Suprapubic skin (tissue), 3 donors: Measurements from ENCODE around the gene PATL2.

Experiments
- CTCF ChIP-seq, 2 donors: fragments of 200-600 bp in 1 of 2; fragments of 450-650 bp in 1 of 2; sonication (generic) in 1 of 2; IDR thresholded peaks; one replicate each; pipeline ENCODE4 v1.5.1; 2016 to 2019; ENCODE audit warnings: antibody characterized with exemption in 2 of 2, mild to moderate bottlenecking in 1 of 2, moderate library complexity in 1 of 2
- EP300 ChIP-seq: sonication (generic); formaldehyde crosslinking; IDR thresholded peaks from one replicate; pipeline ENCODE4 v1.6.1; 2017; ENCODE audit warnings: antibody characterized with exemption

DNA sequence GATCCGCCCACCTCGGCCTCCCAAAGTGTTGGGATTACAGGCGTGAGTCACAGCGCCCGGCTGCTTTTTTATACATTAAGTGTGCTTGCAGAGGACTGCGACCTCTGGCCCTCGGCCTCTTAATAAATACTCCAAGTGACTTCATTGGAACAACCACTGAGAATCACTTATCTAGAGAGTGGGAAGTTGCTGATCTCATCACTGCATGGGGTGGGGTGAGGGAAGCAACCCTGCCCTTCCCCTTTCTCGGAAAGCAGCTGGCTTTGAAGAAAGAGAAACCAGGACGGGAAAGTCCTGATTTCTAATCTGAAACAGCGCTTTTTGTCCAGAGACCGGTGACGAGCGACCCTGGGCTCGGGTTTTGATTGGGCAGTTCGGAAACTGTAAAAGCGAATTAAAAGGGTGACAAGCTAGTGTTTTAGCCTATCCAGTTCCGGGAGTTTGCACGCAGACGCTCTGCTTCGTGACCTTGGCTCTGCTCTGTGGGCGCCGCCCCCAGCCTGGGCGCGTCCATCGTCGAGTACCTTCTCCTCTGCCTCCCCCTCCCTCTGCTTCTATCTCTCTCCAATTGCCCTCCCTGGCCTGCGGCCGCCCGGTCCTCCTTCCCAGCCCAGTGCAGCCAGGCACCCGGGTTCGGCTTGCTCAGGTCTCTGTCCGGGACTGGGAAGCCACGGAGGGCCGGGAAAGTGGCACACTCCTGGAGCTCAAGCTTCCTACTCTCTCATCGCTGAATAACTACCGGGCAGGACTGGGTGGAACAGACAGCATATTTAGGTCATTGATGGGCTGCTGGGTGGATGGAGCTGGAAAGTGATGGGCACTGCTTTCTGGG, 17.7 kb upstream of the PATL2 start:
- TF ChIP-seq EP300 (no peak), CTCF (IDR thresholded peaks at IDR 0.05) (no peak)
